ENCODE measurements around the gene FAM117A. TPM values are rescaled to one million over a fixed set of nuclear protein-coding genes. Genes with fewer than 3 reads are reported as not detected.

The FAM117A gene
- total and polyA plus RNA-seq, 3 donors from 2014 or later: 30.2 to 67.3 (median 38.1) TPM

DNA sequence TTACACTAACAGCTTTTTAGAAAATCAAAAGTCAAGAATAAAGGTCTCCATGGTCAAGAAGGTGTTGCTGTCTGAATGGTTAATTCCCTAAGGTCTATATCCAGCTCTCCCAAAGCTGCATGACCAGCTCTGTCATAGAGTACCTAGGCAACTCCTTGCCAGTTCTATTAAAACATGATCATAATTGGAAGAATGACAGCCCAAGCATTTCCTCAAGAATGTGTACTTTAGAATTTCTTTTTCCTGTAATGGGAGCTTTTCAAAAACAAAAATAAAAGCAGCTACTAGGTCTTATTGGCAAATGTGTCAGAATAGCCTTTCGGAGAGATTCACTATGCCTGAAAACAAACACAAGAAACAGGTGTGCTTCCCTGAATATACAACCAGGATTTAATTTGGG is 93.9 kb downstream of the FAM117A start:
- Histone ChIP-seq H3K4me1 (peaks cover 10% of the 10 kb centered on the region), H3K4me3 (no peak overlapping the region), H3K27me3 (no peaks in the 10 kb centered on the region), H3K27ac (no peak overlapping the region), H3K9me3 (no peaks in the 10 kb centered on the region), H3K36me3 (ENCODE audit: low read depth, missing control alignments) (no peaks in the 10 kb centered on the region)
- DNase-seq: no peak
- intact Hi-C loops (cut with DNase I; ENCODE audit: low total_unique reads): no loop called here
- WGBS, 2 donors: 80 to 81% methylated on average over 1 of the region's 1 CpG
- TF ChIP-seq, protein P1, sequence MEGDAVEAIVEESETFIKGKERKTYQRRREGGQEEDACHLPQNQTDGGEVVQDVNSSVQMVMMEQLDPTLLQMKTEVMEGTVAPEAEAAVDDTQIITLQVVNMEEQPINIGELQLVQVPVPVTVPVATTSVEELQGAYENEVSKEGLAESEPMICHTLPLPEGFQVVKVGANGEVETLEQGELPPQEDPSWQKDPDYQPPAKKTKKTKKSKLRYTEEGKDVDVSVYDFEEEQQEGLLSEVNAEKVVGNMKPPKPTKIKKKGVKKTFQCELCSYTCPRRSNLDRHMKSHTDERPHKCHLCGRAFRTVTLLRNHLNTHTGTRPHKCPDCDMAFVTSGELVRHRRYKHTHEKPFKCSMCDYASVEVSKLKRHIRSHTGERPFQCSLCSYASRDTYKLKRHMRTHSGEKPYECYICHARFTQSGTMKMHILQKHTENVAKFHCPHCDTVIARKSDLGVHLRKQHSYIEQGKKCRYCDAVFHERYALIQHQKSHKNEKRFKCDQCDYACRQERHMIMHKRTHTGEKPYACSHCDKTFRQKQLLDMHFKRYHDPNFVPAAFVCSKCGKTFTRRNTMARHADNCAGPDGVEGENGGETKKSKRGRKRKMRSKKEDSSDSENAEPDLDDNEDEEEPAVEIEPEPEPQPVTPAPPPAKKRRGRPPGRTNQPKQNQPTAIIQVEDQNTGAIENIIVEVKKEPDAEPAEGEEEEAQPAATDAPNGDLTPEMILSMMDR (IDR thresholded peaks at IDR 0.05): no peak
- TF ChIP-seq POLR2A (IDR thresholded peaks at IDR 0.05): no peak

DNA sequence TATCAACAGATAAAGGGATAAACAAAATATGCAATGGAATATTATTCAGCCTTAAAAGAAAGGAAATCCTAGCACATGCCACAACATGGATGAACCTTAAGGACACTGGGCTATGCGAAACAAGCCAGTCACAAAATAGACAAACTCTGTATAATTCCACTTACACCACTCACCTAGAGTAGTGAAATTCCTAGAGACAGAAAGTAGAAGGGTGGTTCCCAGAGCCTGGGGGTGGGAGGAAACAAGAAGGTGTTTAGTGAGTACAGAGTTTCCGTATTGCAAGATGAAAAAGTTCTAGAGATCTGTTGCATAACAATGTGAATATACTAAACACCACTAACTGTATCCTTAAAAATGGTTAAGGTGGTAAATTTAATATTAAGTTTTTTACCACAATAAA is 96.1 kb downstream of the FAM117A start:
- Histone ChIP-seq H3K4me3 (no peak overlapping the region), H3K9me3 (no peaks in the 10 kb centered on the region), H3K27ac (no peak overlapping the region), H3K27me3 (no peaks in the 10 kb centered on the region), H3K4me1 (peaks cover 8% of the 10 kb centered on the region), H3K36me3 (ENCODE audit: low read depth, missing control alignments) (no peaks in the 10 kb centered on the region)
- DNase-seq: no peak
- TF ChIP-seq POLR2A (IDR thresholded peaks at IDR 0.05): no peak
- TF ChIP-seq, protein P1 (IDR thresholded peaks at IDR 0.05): no peak
- WGBS, 2 donors: 78 to 83% methylated on average over 2 of the region's 2 CpGs
- intact Hi-C loops (cut with DNase I; ENCODE audit: low total_unique reads): no loop called here

DNA sequence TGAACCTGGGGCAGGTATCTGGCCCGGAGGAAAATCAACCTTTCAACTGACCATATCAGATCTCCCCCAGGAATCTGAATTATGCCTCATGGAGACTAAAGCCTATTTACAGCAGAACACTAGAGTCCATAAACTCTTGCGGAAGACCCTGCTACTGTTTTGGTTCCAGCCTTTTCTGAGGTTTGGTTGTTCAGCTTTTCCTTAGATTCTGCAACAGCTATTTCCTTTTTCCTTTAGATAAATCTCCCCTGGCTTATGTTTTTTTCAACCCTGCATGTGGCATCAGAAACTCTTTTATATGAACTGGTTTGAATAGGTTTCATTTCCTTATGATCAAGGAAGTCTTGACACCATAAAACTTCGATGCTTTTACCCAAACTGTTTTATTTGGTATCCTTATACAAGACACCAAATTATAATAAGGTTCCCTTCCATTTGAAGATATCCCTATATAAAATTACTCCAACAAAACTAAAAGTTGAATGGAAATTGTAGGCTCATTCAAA is 99.2 kb downstream of the FAM117A start:
- no peaks in the 10 kb centered on the region for H3K9me3 ChIP-seq
- no peak overlapping the region for H3K4me3 ChIP-seq
- intact Hi-C loops (cut with DNase I; ENCODE audit: low total_unique reads): no loop called here
- TF ChIP-seq POLR2A (IDR thresholded peaks at IDR 0.05): no peak
- TF ChIP-seq, protein P1 (IDR thresholded peaks at IDR 0.05): no peak
- no peaks in the 10 kb centered on the region for H3K27me3 ChIP-seq
- H3K36me3 ChIP-seq (ENCODE audit: low read depth, missing control alignments): no peaks in the 10 kb centered on the region
- WGBS, 2 donors: 88 to 89% methylated on average over 3 of the region's 3 CpGs
- DNase-seq: no peak
- H3K27ac ChIP-seq: no peak overlapping the region
- H3K4me1 ChIP-seq: peaks cover 3% of the 10 kb centered on the region

Other genes starting within 250 kb of the FAM117A start
- gene NXPH3, start 188.3 kb downstream of the FAM117A start, total RNA-seq: 1 to 10 TPM; 4.1 to 5.6 TPM
- gene NXPH3, start 188.3 kb downstream of the FAM117A start, polyA plus RNA-seq (ENCODE audit: insufficient read depth, low read depth, low replicate concordance): 5.8 TPM
- 10 to 100 TPM; 52.0 to 60.6 TPM for gene SPOP, start 86.0 kb downstream of the FAM117A start, total RNA-seq
- 39.6 TPM for gene SPOP, start 86.0 kb downstream of the FAM117A start, polyA plus RNA-seq (ENCODE audit: insufficient read depth, low read depth, low replicate concordance)
- gene SLC35B1, start 56.2 kb downstream of the FAM117A start, total RNA-seq: 10 to 100 TPM; 39.9 to 45.4 TPM
- gene SLC35B1, start 56.2 kb downstream of the FAM117A start, polyA plus RNA-seq (ENCODE audit: insufficient read depth, low read depth, low replicate concordance): 66.3 TPM
- gene KAT7, start 24.6 kb upstream of the FAM117A start, total RNA-seq: 100 to 1,000 TPM; 122 to 123 TPM
- gene KAT7, start 24.6 kb upstream of the FAM117A start, polyA plus RNA-seq (ENCODE audit: insufficient read depth, low read depth, low replicate concordance): 181 TPM
- gene TAC4, start 83.9 kb upstream of the FAM117A start, total RNA-seq: not detected
- not detected for gene TAC4, start 83.9 kb upstream of the FAM117A start, polyA plus RNA-seq (ENCODE audit: insufficient read depth, low read depth, low replicate concordance)
- gene DLX4, start 205.1 kb upstream of the FAM117A start, total RNA-seq: 1 to 10 TPM in 1 of 2 donors, under 1 TPM in 1; 0.37 to 1.2 TPM
- gene DLX4, start 205.1 kb upstream of the FAM117A start, polyA plus RNA-seq (ENCODE audit: insufficient read depth, low read depth, low replicate concordance): 0.30 TPM
- gene DLX3, start 231.1 kb upstream of the FAM117A start, total RNA-seq: 1 to 10 TPM; 1.4 to 1.5 TPM
- gene DLX3, start 231.1 kb upstream of the FAM117A start, polyA plus RNA-seq (ENCODE audit: insufficient read depth, low read depth, low replicate concordance): 1.0 TPM